Left ventricle myocardium inferior (tissue), 1 donor: ENCODE data around the gene PDIA6. TPM values are rescaled to one million over a fixed set of nuclear protein-coding genes. Genes with fewer than 3 reads are reported as not detected.

Experiments
- DNase-seq: peaks from one replicate; pipeline ENCODE4 v3.0.0-alpha.2; 2020
- H3K27ac ChIP-seq: fragments of 200-600 bp; replicated peaks from 2 replicates; pipeline ENCODE4 v1.8.0; 2021
- H3K27me3 ChIP-seq: fragments of 200-600 bp; 2 replicates; pipeline ENCODE4 v1.8.0; 2021; ENCODE audit warnings: low read depth
- H3K36me3 ChIP-seq: fragments of 200-600 bp; 2 replicates; pipeline ENCODE4 v1.8.0; 2021
- H3K4me1 ChIP-seq: fragments of 200-600 bp; 2 replicates; pipeline ENCODE4 v1.8.0; 2021
- H3K4me3 ChIP-seq: fragments of 200-600 bp; 2 replicates; pipeline ENCODE4 v1.8.0; 2021; ENCODE audit warnings: mild to moderate bottlenecking, moderate library complexity
- H3K9me3 ChIP-seq: fragments of 200-600 bp; replicated peaks from 2 replicates; pipeline ENCODE4 v1.8.0; 2021
- CTCF ChIP-seq: fragments of 200-600 bp; IDR thresholded peaks from 2 replicates; pipeline ENCODE4 v1.8.0; 2021; ENCODE audit warnings: antibody characterized with exemption, mild to moderate bottlenecking, borderline replicate concordance
- intact Hi-C: fragments of 100-400 bp; cut with micrococcal nuclease; formaldehyde crosslinking; loops from one replicate; pipeline ENCODE4 v1.11.0; 2022
- long read RNA-seq: library from polyadenylated mRNA; unstranded; transcript quantifications from one replicate; pipeline ENCODE4 v2.0.0, GENCODE V29; 2021
- total RNA-seq: library from RNA; stranded (reverse); fragmentation: NEBNext Ultra II Directional; extraction: Animal tissue kit (Norgen Biotek cat#: 25700); gene quantifications from one replicate; pipeline ENCODE4 v1.2.1, GENCODE V29; 2021
- donor health status: DM: no; HTN: yes; CAD: no; lungs with severe emphysema.

The PDIA6 gene
- 107 TPM for total RNA-seq
- long read RNA-seq, transcript PDIA6-201 (13 exons, 2,338 nt): major isoform, 504 of 526 reads
- long read RNA-seq, partial matches to known transcripts: 5 of 526 reads
- long read RNA-seq, other reads (novel, unspliced or antisense): 15 of 526 reads

GRCh38 chr2:10812362-10813162 lies at the start of gene PDIA6:
Gene PDIA6 (minus strand): TSS chr2:10812785. CDS start chr2:10812696, 89 bp downstream.
- H3K4me1 ChIP-seq: peaks cover 67% of the 10 kb centered on the region

GRCh38 chr2:10862330-10862729 lies 49.7 kb upstream of the PDIA6 start:
- Histone ChIP-seq H3K9me3 (no peaks in the 10 kb centered on the region), H3K27ac (peak overlapping the region; percentile 68), H3K27me3 (peaks cover 12% of the 10 kb centered on the region), H3K4me3 (no peak overlapping the region), H3K4me1 (peaks cover 93% of the 10 kb centered on the region), H3K36me3 (no peaks in the 10 kb centered on the region)
- DNase-seq: no peak
- TF ChIP-seq CTCF: no peak
- intact Hi-C loops: no loop called here

More at GRCh38 chr2:10812362-10813162, at the start of gene PDIA6:
- peak; percentile 45 for TF ChIP-seq CTCF
- H3K27me3 ChIP-seq: no peaks in the 10 kb centered on the region
- H3K4me3 ChIP-seq: peak within 1 kb of the TSS; percentile 73
- H3K36me3 ChIP-seq: peaks cover 6% of the 10 kb centered on the region
- no peaks in the 10 kb centered on the region for H3K9me3 ChIP-seq
- peak within 1 kb of the TSS; percentile 91 for H3K27ac ChIP-seq
- peak; percentile 98 for DNase-seq
- intact Hi-C loops: no loop called here

- intact Hi-C loops: no loop called here
- DNase-seq: no peak
- Histone ChIP-seq H3K27me3 (peaks cover 12% of the 10 kb centered on the region), H3K36me3 (no peaks in the 10 kb centered on the region), H3K4me1 (peaks cover 93% of the 10 kb centered on the region), H3K27ac (no peak overlapping the region), H3K9me3 (no peaks in the 10 kb centered on the region), H3K4me3 (no peak overlapping the region)
- TF ChIP-seq CTCF: no peak
Observed at GRCh38 chr2:10861765-10862164, 49.2 kb upstream of the PDIA6 start.

- H3K27ac ChIP-seq: peak overlapping the region; percentile 27
Observed at GRCh38 chr2:10860814-10861325, 48.3 kb upstream of the PDIA6 start.

More at GRCh38 chr2:10860814-10861325, 48.3 kb upstream of the PDIA6 start:
- Histone ChIP-seq H3K36me3 (no peaks in the 10 kb centered on the region), H3K4me3 (no peak overlapping the region), H3K27me3 (peaks cover 12% of the 10 kb centered on the region), H3K9me3 (no peaks in the 10 kb centered on the region), H3K4me1 (peaks cover 93% of the 10 kb centered on the region)
- no peak for DNase-seq
- TF ChIP-seq CTCF: no peak
- intact Hi-C loops: no loop called here
